Hematopoietic multipotent progenitor cell treated with erythropoietin and hydrocortisone succinate and interleukin-3 and kit ligand, for 6 days (in vitro differentiated cells): ENCODE results near the gene ALG8.
"Not testable (repeated sequence)": the region's sequence is repeated elsewhere in the genome, so short reads cannot be mapped to it uniquely, and the experiment has no call there.

Experiments
- DNase-seq: peaks from one replicate; pipeline ENCODE4 v3.0.0-alpha.2; 2015

Gene ALG8

DNA sequence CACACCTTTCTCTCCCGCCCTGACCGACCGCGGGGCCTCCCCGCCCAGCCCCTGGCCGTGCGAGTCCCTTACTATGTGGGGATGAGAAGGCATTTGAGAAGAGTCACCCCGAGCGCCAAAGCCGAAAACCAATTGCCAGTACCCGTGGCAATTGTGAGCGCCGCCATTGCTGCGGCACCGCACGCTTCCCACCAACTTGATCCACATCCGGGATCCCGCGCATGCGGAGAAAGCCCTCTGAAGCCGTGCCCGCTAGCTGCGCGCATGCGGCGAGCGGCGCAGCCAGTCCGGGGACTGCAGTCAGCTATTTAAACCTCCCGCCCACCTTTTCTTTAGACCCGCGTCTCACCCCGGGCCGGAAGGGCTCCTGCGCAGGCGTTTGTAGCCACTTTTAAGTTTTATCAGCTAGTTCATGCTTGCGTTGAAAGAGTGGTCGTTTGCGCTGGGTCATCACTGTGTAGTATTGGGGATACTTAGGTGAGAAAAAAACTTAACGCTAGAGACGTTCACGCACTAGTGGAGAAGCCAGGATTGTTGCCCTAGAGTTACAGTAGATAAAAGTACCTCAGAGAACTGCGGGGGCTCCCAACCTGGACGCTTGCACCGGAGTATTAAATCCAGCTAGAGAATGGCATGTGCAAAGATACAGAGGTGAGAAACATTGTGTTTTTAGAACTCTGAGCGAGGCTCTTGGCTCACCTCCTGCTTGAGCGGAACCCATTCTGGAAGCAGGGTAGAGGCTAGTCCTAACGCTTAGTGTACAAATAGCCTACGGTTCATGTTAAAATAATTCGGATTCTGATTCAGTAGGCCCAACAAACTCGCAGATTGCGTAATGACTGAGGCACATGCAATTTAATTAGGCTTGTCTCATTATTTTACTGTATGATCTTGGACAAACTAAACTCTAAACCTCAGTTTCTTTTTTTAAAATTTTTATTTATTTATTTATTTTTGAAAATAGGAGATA lies at the start of gene ALG8:
Gene ALG8 (minus strand): TSS at position 205 of the 970 bp plus-strand sequence. CDS start 38 bp downstream, at position 167.
- DNase-seq, result peak; percentile 98

DNA sequence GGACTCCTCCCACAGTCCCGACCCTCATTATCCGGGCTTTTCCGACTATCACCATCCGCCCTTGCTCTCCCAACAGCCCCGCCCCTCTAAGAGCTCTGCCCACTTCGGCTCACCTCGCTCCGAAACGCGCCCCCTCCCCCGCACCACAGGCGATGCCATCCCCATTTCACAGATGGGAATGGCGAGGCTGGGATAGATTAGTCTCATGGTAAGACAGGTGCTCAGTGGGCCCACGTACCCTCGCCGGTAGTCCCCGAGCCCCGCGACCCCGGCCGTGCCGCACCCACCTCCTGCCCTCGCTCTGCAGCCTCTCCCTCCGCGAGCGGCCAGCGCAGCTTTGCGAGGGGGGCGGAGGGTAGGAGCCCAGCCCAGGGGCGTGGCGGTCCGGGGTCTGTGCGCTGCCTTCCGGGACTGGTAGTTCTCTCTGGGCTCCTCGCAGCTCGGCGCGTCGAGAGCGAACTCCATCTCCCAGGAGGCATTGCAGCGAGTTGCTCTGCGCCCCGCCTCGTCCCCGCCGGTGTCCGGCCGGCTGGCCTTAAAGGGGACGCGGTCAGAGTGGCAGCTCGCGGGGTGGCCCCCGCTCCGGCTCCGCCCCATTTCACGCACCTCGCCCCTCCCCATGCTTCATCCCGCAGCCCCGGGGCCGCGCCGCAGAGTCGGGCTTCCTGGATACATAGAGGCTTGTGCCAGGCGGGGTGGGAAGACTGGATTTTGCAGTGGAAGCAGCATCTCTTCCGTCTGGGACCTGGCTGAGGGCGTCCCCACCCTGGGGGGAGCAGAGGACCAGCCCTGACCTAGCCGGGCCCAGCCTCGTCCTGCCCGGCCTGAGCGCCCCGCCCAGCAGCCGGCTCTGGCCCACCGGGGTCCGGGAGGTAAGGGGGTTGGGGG lies 49.1 kb upstream of the ALG8 start, which contains the start of the genes KCTD21 and USP35:
Gene KCTD21 (minus strand): TSS at position 341 of the 888 bp plus-strand sequence. CDS start 14,072 bp downstream, outside the sequence.
Gene USP35 (plus strand): TSS at position 634 of the 888 bp plus-strand sequence. CDS start 7,327 bp downstream, outside the sequence.
- DNase-seq, result peak; percentile 98

DNA sequence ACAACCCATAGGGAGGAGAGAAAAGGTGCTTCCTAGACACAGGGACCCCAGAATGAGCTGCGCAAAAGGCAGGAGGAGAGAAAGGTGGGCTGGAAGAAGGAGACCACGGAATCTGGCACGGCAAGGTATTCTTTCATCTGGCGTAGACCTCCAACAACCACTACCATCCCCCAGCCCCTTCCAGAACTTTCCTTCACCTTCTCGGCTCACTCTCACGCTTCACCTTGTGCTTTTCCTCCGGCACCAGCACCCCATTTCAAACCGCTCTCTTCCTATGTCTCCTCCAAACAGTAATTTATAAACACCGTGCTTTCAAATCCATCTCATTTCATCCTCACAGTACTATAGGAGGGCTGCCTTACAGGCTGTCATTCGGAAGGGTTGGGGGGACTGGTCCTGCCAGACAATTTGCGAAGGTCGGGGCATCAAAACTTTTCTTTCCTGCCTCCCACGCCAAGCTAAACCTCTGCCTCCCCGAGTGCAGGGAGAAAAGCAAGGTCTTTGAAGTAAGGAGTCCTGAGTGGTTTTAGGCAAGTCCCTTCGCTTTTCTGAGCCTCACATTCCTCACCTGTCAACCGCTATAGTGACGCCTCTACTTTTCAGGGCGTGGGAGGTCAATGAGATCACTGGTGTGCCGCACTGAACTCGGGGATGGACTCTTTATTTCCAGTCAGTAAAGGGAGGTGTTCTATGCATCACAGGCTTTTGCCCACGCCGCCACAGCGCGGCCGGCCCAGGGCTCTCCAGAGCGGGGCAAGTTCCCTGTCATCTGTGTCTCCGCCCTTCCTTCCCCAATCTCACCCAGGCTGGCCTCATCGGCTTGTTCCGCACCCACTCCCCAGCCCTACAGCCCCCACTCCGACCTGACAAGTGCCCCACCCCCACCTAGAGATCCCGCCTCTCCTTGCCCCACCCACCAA lies 48.2 kb upstream of the ALG8 start:
- DNase-seq, result no peak

DNA sequence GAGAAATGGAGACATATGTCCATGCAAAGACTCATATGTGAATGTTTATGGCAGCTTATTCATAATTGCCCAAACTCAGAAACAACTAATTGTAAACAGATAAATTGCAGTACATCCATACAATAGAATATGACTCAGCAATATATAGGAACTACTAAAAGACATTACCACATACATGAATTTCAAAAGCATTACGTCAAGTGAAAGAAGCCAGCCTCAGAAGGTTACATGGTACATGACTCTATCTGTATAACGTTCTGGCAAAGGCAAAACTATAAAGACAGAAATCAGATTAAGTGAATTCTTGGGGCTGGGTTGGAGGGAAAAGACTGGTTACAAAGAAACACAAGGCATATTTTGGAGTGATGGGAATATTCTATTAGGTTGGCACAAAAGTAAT lies 41.8 kb upstream of the ALG8 start:
- peak; percentile 45 for DNase-seq

DNA sequence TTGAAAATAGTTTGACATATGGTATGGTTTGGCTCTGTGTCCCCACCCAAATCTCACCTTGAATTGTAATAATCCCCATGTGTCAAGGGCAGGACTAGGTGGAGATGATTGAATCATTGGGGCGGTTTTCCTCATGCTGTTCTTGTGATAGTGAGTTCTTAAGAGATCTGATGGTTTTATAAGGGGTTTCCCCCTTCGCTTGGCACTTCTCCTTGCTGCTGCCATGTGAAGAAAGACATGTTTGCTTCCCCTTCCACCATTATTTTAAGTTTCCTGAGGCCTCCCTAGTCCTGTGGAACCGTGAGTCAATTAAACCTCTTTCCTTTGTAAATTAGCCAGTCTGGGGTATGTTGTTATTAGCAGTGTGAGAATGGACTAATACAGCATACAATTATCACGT lies 41.3 kb upstream of the ALG8 start:
- DNase-seq, result no peak

DNA sequence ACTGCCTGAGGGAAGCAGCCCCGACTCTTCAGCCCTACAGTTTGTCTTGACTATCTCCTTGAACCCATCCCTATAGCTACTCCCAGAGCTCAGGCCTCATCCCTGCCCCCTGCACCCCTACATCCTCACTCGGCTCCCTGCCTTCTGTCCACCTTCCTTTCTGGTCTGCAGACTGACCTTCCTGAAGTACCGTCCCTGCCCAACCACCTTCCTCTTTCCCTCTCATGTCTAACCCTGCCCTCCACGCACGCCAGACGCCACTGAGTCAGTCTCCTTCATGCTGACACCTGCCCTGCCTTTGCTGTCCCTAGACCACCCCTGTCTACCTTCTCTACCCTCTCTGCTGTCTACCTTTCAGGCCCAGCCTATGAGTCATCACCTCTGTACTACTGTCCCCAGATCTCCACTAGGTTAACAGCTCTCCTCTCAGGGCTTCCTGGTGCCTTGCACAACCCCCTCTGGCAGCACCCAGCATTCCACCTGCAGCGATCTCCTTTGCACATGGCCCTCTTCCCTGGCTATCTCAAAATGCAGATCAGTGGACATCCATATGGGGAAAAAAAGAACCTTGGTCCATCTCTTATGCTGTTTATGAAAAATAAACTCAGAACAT lies 40.1 kb upstream of the ALG8 start:
- no peak for DNase-seq

DNA sequence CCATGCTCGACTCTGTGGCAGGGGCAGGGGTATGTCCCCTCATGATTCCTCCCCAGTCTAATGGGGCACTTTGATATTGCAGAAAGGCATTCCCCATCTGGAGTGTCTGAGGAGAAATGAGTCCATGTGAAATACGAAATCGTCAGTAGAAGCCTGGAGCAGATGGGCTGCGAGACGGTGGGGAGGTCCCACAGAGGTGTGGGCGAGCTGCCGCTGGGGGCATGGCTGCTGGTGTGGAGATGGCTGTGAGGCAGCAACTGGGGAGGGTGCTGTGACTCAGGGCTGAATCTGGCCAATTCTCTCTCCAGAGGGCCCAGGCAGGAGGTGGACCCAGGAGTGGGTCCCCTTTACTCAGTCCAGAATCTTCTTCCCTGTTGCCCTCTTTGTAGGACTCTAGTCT lies 37.8 kb upstream of the ALG8 start:
- no peak for DNase-seq

DNA sequence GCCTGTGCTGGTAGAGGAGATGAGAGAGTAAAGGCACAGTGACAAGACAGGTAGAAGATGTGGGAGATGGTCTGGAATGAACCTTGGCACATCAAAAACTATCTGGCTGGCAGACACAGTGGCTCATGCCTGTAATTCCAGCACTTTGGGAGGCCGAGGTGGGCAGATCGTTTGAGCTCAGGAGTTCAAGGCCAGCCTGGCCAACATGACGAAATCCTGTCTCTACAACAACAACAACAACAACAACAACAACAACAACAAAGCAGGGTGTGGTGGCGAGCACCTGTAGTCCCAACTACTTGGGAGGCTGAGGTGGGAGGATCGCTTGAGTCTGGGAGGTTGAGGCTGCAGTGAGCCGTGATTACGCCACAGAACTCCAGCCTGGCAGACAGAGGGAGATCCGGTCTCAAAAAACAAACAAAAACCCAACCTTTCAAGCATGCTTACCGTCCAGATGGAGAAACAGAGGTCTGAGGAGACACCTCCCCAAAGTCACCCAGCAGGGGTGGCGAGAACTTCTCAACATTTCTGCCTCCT lies 37.2 kb upstream of the ALG8 start:
- DNase-seq, result no peak

DNA sequence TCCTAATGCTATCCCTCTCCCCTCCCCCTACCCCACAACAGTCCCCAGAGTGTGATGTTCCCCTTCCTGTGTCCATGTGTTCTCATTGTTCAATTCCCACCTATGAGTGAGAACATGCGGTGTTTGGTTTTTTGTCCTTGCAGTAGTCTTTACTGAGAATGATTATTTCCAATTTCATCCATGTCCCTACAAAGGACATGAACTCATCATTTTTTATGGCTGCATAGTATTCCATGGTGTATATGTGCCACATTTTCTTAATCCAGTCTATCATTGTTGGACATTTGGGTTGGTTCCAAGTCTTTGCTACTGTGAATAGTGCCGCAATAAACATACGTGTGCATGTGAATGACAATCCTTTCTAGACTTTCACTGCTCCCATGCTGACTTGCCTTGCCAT lies 36.4 kb upstream of the ALG8 start:
- DNase-seq, result not testable (repeated sequence)

DNA sequence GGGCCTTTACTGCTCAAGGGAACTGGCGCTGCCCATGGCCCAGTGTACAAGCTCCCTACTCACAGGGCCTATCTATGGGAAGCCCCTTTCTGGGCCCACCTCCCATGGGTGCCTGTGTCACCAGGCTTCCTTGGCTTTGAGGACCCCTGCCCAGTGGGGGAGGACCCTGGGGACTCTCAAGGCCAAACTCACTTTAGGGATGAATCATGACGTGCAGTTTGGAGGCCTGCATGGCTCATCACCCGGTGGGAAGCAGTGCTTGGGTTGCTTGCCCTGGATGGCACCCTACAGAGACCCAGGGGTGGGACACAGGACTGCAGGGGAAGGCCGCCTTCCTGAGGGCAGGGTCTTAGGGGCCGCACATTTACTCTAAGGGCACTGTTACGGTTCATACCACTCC lies 32.5 kb upstream of the ALG8 start:
- no peak for DNase-seq

DNA sequence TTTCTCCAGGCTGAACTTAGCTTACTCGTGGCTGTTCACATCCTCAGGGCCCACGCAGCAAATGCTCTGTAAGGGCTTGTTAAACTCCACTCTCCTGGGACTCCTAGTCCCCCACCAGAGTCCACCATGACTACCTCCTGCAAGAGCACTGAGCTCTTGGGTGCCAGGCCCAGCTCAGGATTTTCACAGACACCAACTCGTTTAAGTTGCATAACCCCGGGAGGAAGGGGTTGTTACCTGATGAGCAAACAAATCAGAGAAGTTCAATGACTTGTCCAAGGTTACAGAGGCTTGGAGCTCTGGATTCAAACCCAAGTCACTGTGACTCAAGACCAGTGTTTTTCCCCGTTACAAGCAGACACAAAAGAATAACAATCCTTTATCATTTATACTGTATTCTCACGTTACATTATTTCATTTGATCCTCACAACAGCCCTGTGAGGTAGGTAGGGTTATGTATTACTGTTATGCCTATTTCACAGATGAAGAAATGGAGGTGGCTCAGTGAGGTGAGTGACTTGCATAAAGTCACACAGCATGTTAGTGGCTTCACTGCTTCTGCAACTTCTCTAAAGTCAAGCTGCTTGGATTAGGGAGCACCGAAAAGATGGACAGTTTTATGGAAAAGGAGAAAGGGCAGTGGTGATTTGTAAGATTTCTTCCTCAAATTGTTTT lies 31.6 kb upstream of the ALG8 start:
- DNase-seq, result no peak

DNA sequence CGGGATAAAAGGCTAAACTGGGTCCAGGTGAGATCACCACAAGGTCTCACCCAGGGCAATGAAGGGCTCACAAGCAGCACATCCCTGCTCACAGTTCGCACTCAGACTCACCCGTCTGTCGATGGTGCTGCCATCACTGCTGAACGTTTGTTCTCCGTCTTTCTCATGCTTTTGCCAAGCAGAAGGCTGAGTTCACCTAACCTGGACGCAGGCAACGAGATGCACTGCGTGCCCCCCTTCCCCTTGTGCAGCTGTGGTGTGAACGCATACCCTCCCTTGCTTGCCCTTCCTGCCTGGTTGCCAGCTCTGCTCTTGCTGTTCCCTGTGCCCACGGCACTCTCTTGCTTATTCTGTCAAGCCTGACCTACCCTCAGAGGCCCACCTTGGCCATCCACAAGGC lies 31.0 kb upstream of the ALG8 start:
- DNase-seq, result no peak

DNA sequence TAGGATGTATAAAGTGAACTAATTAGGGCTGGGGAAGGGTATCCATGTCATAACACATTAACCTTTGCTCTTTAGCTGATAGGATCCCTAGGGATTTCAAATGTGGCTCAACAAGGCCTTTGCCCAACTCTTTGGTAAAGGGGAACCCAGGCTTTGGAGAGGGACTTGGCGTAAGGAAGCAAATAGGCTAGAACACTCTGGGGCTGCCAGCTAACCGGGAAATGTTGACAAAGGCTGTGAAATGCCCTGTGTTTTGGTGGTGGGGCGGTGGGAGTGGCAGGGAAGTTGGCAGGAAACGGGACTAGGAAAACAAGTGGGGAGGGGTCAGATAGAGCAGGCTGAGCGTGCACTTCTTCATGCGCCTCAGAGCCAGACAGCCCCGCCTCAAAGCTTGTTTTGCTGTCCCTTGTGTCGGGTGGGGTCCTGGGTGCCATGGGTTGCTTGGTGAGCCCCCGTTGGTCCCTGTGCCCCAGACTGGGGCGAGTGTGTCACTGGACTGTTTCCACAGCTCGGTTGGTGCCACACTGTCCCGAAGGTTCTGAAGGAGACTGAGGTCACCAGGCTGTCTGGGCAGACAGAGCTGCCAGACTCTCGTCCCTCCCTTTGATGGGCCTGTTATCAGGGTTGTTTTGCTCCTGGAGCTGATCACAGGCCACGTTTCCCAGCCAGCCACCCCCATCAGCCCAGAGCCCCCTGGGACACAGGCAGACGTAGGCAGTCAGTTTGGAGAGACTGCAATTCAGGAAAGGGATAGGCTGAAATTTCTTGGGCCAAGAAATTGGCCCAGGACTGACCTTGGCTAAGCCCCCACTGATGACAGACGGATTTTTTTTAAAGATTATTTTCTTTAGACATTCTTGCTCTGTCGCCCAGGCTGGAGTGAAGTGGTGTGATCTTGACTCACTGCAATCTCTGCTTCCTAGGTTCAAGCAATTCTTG lies 29.4 kb upstream of the ALG8 start:
- no peak for DNase-seq

DNA sequence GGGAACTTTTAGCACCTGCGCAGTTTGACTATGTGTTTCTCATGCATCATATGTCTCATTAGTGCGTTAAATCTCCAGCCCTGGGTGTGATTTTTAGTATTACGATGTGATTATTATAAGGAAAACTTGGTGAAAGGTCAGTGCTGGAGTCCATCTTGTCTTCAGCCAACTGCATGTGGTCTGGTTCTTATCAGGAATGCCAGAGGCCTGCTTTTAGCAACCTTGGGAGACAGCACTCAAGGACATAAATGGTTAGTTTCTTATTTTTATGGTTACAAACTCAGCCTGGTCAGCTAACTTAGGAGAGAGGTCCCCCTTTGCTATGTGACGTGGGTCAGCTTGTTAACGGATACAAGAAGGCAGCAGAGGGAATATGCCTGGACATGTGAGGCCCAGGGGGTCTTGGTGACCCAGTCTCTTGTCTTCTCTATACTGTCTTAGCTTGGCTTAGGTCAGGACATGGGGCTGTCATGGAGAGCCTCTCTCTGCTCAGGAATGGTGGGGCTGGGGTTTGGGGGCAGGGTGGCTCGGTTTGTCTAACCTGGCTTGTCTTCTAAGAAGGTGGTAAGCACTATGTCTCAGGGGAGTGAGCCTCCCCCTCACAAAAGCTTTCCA lies 27.5 kb upstream of the ALG8 start:
- no peak for DNase-seq

DNA sequence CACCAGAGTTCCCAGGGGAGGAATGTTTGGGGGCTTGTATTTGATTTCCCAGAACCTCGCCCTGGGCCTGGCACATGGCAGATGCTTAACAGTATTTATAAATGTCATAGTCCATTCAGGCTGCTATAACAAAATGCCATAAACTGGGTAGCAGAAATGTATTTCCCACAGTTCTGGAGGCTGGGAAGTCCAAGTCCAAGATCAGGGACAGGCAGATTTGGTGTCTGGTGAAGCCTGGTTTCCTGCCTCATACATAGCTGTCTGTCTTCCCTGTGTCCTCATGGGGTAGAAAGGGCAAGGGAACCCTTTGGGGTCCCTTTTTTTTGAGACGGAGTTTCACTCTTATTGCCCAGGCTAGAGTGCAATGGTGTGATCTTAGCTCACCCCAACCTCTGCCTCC lies 25.0 kb upstream of the ALG8 start:
- DNase-seq, result no peak

DNA sequence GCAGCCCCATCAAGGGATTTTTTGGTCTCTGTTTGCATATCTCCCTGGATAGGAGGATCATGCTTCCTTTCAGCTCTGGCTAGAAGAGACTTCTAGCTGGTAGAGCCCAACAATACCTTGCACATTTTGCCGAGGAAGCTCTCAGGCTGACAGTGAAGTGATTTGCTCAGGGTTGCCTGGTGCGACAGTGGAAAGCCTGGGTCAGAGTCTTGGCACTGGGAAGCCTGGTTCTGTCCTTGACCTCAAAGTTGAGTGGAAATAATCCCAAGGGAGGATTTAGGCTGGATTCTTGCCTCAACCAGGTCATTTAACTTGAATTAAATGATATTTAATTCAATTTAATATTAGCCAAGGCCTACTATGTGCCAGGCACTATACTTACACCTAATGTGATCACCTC lies 24.4 kb upstream of the ALG8 start:
- DNase-seq, result no peak

DNA sequence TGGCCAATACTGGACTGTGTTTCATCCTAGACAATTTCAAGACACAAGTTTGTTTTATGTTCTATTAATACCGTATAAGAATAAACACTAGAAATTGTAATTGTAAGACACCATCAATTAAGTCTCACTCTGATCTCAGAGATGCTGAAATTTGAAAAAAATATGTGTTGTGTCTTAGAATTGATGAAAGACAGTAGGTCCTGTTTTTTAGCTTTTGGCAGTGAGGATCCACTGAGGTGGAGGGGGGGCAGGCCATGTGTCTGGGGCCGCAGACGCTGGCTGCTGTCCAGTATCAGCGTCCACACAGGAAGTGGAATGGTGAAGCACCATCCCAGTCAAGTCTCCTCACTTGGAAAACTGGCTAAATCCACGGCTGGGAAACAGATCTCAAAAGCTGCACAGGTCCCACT lies 22.5 kb upstream of the ALG8 start:
- DNase-seq, result no peak

DNA sequence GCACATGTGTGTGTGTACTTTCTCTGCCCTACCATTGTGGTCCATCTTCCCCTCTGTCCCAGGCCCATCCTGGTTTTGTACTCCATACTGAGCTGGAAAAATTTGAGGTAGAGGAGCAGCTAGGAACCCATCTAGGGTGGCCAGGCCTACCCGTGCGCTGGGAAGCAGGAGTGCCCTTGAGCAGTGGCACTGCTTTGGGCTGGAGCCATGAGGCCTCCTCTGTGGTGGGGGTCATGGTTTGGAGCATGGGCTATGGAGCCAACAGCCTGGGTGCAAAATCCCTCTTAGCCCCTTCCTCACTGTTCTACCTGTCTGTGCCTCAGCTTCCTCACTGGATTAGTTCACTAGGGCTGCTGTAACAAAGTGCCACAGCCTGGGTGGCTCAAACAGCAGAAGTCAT lies 21.9 kb upstream of the ALG8 start:
- no peak for DNase-seq

DNA sequence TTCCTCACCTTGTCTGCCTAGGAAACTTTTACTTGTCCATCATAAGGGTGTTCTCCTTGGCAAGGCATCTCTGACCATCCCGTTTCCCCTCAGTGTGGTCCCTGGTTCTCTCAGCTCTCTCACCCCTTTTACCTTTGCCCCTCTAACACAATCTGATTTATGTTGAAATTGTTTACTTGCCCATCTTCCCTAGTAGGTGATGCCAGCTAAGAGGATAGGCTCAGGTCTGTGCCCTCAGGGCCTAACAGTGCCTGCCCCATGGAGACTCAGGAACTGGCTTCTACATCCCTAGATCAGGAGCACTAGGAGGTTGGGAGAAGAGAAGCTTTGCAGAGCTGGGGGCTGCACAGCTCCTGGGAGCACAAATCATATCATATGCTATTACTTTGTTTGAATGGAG lies 21.1 kb upstream of the ALG8 start:
- no peak for DNase-seq
